Measurements from ENCODE around the gene UBE2F.
"Not testable (repeated sequence)": the region's sequence is repeated elsewhere in the genome, so short reads cannot be mapped to it uniquely, and the experiment has no call there.

Gene UBE2F

GRCh38 chr2:237931205-237931721, 35.6 kb upstream of the UBE2F start:
- Histone ChIP-seq H3K4me1 (ENCODE audit: control insufficient read depth, insufficient read depth, low read length) (no peaks in the 10 kb centered on the region), H3K9me3 (ENCODE audit: control insufficient read depth, low read length) (no peaks in the 10 kb centered on the region), H3K36me3 (ENCODE audit: control insufficient read depth, insufficient read depth, low read length) (no peaks in the 10 kb centered on the region), H3K27me3 (ENCODE audit: control insufficient read depth, insufficient read depth, low read length) (no peaks in the 10 kb centered on the region), H3K9ac (ENCODE audit: low read length) (no peak overlapping the region), H3K4me3 (ENCODE audit: low read length) (no peak overlapping the region)

GRCh38 chr2:237932731-237933131, 34.1 kb upstream of the UBE2F start:
- Histone ChIP-seq H3K9me3 (ENCODE audit: control insufficient read depth, low read length) (no peaks in the 10 kb centered on the region), H3K27me3 (ENCODE audit: control insufficient read depth, insufficient read depth, low read length) (no peaks in the 10 kb centered on the region), H3K4me3 (ENCODE audit: low read length) (no peak overlapping the region), H3K4me1 (ENCODE audit: control insufficient read depth, insufficient read depth, low read length) (no peaks in the 10 kb centered on the region), H3K36me3 (ENCODE audit: control insufficient read depth, insufficient read depth, low read length) (no peaks in the 10 kb centered on the region), H3K9ac (ENCODE audit: low read length) (no peak overlapping the region)

- no peak overlapping the region for H3K9ac ChIP-seq (ENCODE audit: low read length)
- H3K36me3 ChIP-seq (ENCODE audit: control insufficient read depth, insufficient read depth, low read length), result no peaks in the 10 kb centered on the region
- no peaks in the 10 kb centered on the region for H3K27me3 ChIP-seq (ENCODE audit: control insufficient read depth, insufficient read depth, low read length)
- no peak overlapping the region for H3K4me3 ChIP-seq (ENCODE audit: low read length)
- no peaks in the 10 kb centered on the region for H3K9me3 ChIP-seq (ENCODE audit: control insufficient read depth, low read length)
- H3K4me1 ChIP-seq (ENCODE audit: control insufficient read depth, insufficient read depth, low read length), result no peaks in the 10 kb centered on the region
These were observed 32.6 kb upstream of the UBE2F start for GRCh38 chr2:237934186-237934585.

- Histone ChIP-seq H3K9me3 (ENCODE audit: control insufficient read depth, low read length) (no peaks in the 10 kb centered on the region), H3K4me1 (ENCODE audit: control insufficient read depth, insufficient read depth, low read length) (no peaks in the 10 kb centered on the region), H3K4me3 (ENCODE audit: low read length) (no peak overlapping the region), H3K9ac (ENCODE audit: low read length) (no peak overlapping the region), H3K27me3 (ENCODE audit: control insufficient read depth, insufficient read depth, low read length) (no peaks in the 10 kb centered on the region), H3K36me3 (ENCODE audit: control insufficient read depth, insufficient read depth, low read length) (no peaks in the 10 kb centered on the region)
These were observed 30.9 kb upstream of the UBE2F start for GRCh38 chr2:237935740-237936452.

- Histone ChIP-seq H3K9ac (ENCODE audit: low read length) (no peak overlapping the region), H3K4me1 (ENCODE audit: control insufficient read depth, insufficient read depth, low read length) (no peaks in the 10 kb centered on the region), H3K9me3 (ENCODE audit: control insufficient read depth, low read length) (no peaks in the 10 kb centered on the region), H3K36me3 (ENCODE audit: control insufficient read depth, insufficient read depth, low read length) (no peaks in the 10 kb centered on the region), H3K27me3 (ENCODE audit: control insufficient read depth, insufficient read depth, low read length) (no peaks in the 10 kb centered on the region), H3K4me3 (ENCODE audit: low read length) (no peak overlapping the region)
These were observed 27.6 kb upstream of the UBE2F start for GRCh38 chr2:237939251-237939650.

GRCh38 chr2:237940828-237941227, 26.0 kb upstream of the UBE2F start:
- Histone ChIP-seq H3K4me3 (ENCODE audit: low read length) (no peak overlapping the region), H3K27me3 (ENCODE audit: control insufficient read depth, insufficient read depth, low read length) (no peaks in the 10 kb centered on the region), H3K9ac (ENCODE audit: low read length) (no peak overlapping the region), H3K9me3 (ENCODE audit: control insufficient read depth, low read length) (no peaks in the 10 kb centered on the region), H3K36me3 (ENCODE audit: control insufficient read depth, insufficient read depth, low read length) (no peaks in the 10 kb centered on the region), H3K4me1 (ENCODE audit: control insufficient read depth, insufficient read depth, low read length) (no peaks in the 10 kb centered on the region)

GRCh38 chr2:237941239-237941638, 25.6 kb upstream of the UBE2F start:
- Histone ChIP-seq H3K27me3 (ENCODE audit: control insufficient read depth, insufficient read depth, low read length) (no peaks in the 10 kb centered on the region), H3K4me3 (ENCODE audit: low read length) (no peak overlapping the region), H3K36me3 (ENCODE audit: control insufficient read depth, insufficient read depth, low read length) (no peaks in the 10 kb centered on the region), H3K9me3 (ENCODE audit: control insufficient read depth, low read length) (no peaks in the 10 kb centered on the region), H3K4me1 (ENCODE audit: control insufficient read depth, insufficient read depth, low read length) (no peaks in the 10 kb centered on the region), H3K9ac (ENCODE audit: low read length) (no peak overlapping the region)

GRCh38 chr2:237942513-237942899, 24.3 kb upstream of the UBE2F start:
- no peaks in the 10 kb centered on the region for H3K27me3 ChIP-seq (ENCODE audit: control insufficient read depth, insufficient read depth, low read length)
- no peak overlapping the region for H3K9ac ChIP-seq (ENCODE audit: low read length)
- H3K9me3 ChIP-seq (ENCODE audit: control insufficient read depth, low read length), result no peaks in the 10 kb centered on the region
- no peaks in the 10 kb centered on the region for H3K4me1 ChIP-seq (ENCODE audit: control insufficient read depth, insufficient read depth, low read length)
- H3K4me3 ChIP-seq (ENCODE audit: low read length), result no peak overlapping the region
- no peaks in the 10 kb centered on the region for H3K36me3 ChIP-seq (ENCODE audit: control insufficient read depth, insufficient read depth, low read length)

GRCh38 chr2:237943395-237944094, 23.3 kb upstream of the UBE2F start:
- no peaks in the 10 kb centered on the region for H3K27me3 ChIP-seq (ENCODE audit: control insufficient read depth, insufficient read depth, low read length)
- no peaks in the 10 kb centered on the region for H3K36me3 ChIP-seq (ENCODE audit: control insufficient read depth, insufficient read depth, low read length)
- H3K4me3 ChIP-seq (ENCODE audit: low read length), result no peak overlapping the region
- H3K4me1 ChIP-seq (ENCODE audit: control insufficient read depth, insufficient read depth, low read length), result no peaks in the 10 kb centered on the region
- no peaks in the 10 kb centered on the region for H3K9me3 ChIP-seq (ENCODE audit: control insufficient read depth, low read length)
- no peak overlapping the region for H3K9ac ChIP-seq (ENCODE audit: low read length)

- no peak overlapping the region for H3K9ac ChIP-seq (ENCODE audit: low read length)
- H3K36me3 ChIP-seq (ENCODE audit: control insufficient read depth, insufficient read depth, low read length), result no peaks in the 10 kb centered on the region
- no peaks in the 10 kb centered on the region for H3K27me3 ChIP-seq (ENCODE audit: control insufficient read depth, insufficient read depth, low read length)
- no peaks in the 10 kb centered on the region for H3K9me3 ChIP-seq (ENCODE audit: control insufficient read depth, low read length)
- H3K4me3 ChIP-seq (ENCODE audit: low read length), result no peak overlapping the region
- no peaks in the 10 kb centered on the region for H3K4me1 ChIP-seq (ENCODE audit: control insufficient read depth, insufficient read depth, low read length)
These were observed 22.5 kb upstream of the UBE2F start for GRCh38 chr2:237944302-237944701.

GRCh38 chr2:237946423-237946822, 20.4 kb upstream of the UBE2F start:
- H3K27me3 ChIP-seq (ENCODE audit: control insufficient read depth, insufficient read depth, low read length), result no peaks in the 10 kb centered on the region
- H3K9me3 ChIP-seq (ENCODE audit: control insufficient read depth, low read length), result no peaks in the 10 kb centered on the region
- H3K4me3 ChIP-seq (ENCODE audit: low read length), result no peak overlapping the region
- H3K9ac ChIP-seq (ENCODE audit: low read length), result no peak overlapping the region
- H3K36me3 ChIP-seq (ENCODE audit: control insufficient read depth, insufficient read depth, low read length), result no peaks in the 10 kb centered on the region
- H3K4me1 ChIP-seq (ENCODE audit: control insufficient read depth, insufficient read depth, low read length), result no peaks in the 10 kb centered on the region

- H3K4me3 ChIP-seq (ENCODE audit: low read length); H3K4me1 ChIP-seq (ENCODE audit: control insufficient read depth, insufficient read depth, low read length); H3K9ac ChIP-seq (ENCODE audit: low read length); H3K36me3 ChIP-seq (ENCODE audit: control insufficient read depth, insufficient read depth, low read length); H3K9me3 ChIP-seq (ENCODE audit: control insufficient read depth, low read length): not testable (repeated sequence)
- peaks cover 14% of the 10 kb centered on the region for H3K27me3 ChIP-seq (ENCODE audit: control insufficient read depth, insufficient read depth, low read length)
These were observed 15.5 kb upstream of the UBE2F start for GRCh38 chr2:237951354-237951753.
